IPS-20b (cell line): ENCODE measurements around the gene SMPD3.

Source experiments
- H3K27ac ChIP-seq: one replicate; pipeline ENCODE4 v1.5.1; 2013; ENCODE audit warnings: low read length
- H3K27me3 ChIP-seq: 2 replicates; pipeline ENCODE4 v1.6.1; 2013; ENCODE audit warnings: mild to moderate bottlenecking, low read length, inconsistent platforms; ENCODE audit not compliant: insufficient read depth
- H3K36me3 ChIP-seq: 2 replicates; pipeline ENCODE4 v1.6.1; 2013; ENCODE audit warnings: low read depth, mild to moderate bottlenecking, inconsistent platforms, low read length, moderate library complexity; ENCODE audit not compliant: insufficient read depth
- H3K4me1 ChIP-seq: 2 replicates; pipeline ENCODE4 v1.6.1; 2013; ENCODE audit warnings: mild to moderate bottlenecking, control low read depth, inconsistent platforms, low read length, moderate library complexity; ENCODE audit not compliant: insufficient read depth
- H3K4me3 ChIP-seq: 2 replicates; pipeline ENCODE4 v1.5.1; 2013; ENCODE audit warnings: mild to moderate bottlenecking, low read length, inconsistent platforms
- H3K9ac ChIP-seq: 2 replicates; pipeline ENCODE4 v1.6.1; 2013; ENCODE audit warnings: low read depth, mild to moderate bottlenecking, inconsistent platforms, low read length, moderate library complexity
- H3K9me3 ChIP-seq: 2 replicates; pipeline ENCODE4 v1.6.1; 2013; ENCODE audit warnings: mild to moderate bottlenecking, low read depth, low read length, inconsistent platforms; ENCODE audit not compliant: insufficient read depth

The SMPD3 gene

GRCh38 chr16:68414581-68414980 is 33.7 kb downstream of the SMPD3 start:
- Histone ChIP-seq H3K4me1 (no peaks in the 10 kb centered on the region), H3K4me3 (no peak overlapping the region), H3K27ac (no peak overlapping the region), H3K27me3 (no peaks in the 10 kb centered on the region; the same call in 1 of the 2 replicates), H3K9ac (no peak overlapping the region), H3K36me3 (no peaks in the 10 kb centered on the region), H3K9me3 (no peaks in the 10 kb centered on the region)

GRCh38 chr16:68412061-68412460 is 36.2 kb downstream of the SMPD3 start:
- Histone ChIP-seq H3K27ac (no peak overlapping the region), H3K9me3 (no peaks in the 10 kb centered on the region), H3K36me3 (no peaks in the 10 kb centered on the region), H3K27me3 (no peaks in the 10 kb centered on the region; the same call in 1 of the 2 replicates), H3K4me1 (peaks cover 6% of the 10 kb centered on the region), H3K9ac (no peak overlapping the region), H3K4me3 (no peak overlapping the region)

- Histone ChIP-seq H3K27ac (no peak overlapping the region), H3K9ac (no peak overlapping the region), H3K4me3 (no peak overlapping the region), H3K9me3 (no peaks in the 10 kb centered on the region), H3K4me1 (peaks cover 13% of the 10 kb centered on the region), H3K36me3 (no peaks in the 10 kb centered on the region), H3K27me3 (no peaks in the 10 kb centered on the region; the same call in 1 of the 2 replicates)
Observed at GRCh38 chr16:68411086-68411485, 37.2 kb downstream of the SMPD3 start.

- no peak overlapping the region for H3K9ac ChIP-seq
- H3K4me3 ChIP-seq = no peak overlapping the region
- H3K27me3 ChIP-seq = no peaks in the 10 kb centered on the region; the same call in 1 of the 2 replicates
- H3K9me3 ChIP-seq = no peaks in the 10 kb centered on the region
- no peaks in the 10 kb centered on the region for H3K36me3 ChIP-seq
- peaks cover 13% of the 10 kb centered on the region for H3K4me1 ChIP-seq
- H3K27ac ChIP-seq = no peak overlapping the region
Observed at GRCh38 chr16:68408967-68409366, 39.3 kb downstream of the SMPD3 start.

GRCh38 chr16:68408428-68408827 is 39.9 kb downstream of the SMPD3 start:
- Histone ChIP-seq H3K4me3 (no peak overlapping the region), H3K9ac (no peak overlapping the region), H3K4me1 (peaks cover 13% of the 10 kb centered on the region), H3K36me3 (no peaks in the 10 kb centered on the region), H3K9me3 (no peaks in the 10 kb centered on the region), H3K27me3 (no peaks in the 10 kb centered on the region; the same call in 1 of the 2 replicates), H3K27ac (no peak overlapping the region)

GRCh38 chr16:68406458-68407152 is 41.7 kb downstream of the SMPD3 start:
- H3K27ac ChIP-seq = no peak overlapping the region
- no peaks in the 10 kb centered on the region; the same call in 1 of the 2 replicates for H3K27me3 ChIP-seq
- H3K4me3 ChIP-seq = no peak overlapping the region
- H3K9ac ChIP-seq = no peak overlapping the region
- H3K9me3 ChIP-seq = no peaks in the 10 kb centered on the region
- no peaks in the 10 kb centered on the region for H3K36me3 ChIP-seq
- H3K4me1 ChIP-seq = peaks cover 13% of the 10 kb centered on the region

- Histone ChIP-seq H3K4me1 (peaks cover 13% of the 10 kb centered on the region), H3K27ac (no peak overlapping the region), H3K4me3 (no peak overlapping the region), H3K9ac (no peak overlapping the region), H3K9me3 (no peaks in the 10 kb centered on the region), H3K36me3 (no peaks in the 10 kb centered on the region), H3K27me3 (no peaks in the 10 kb centered on the region)
Observed at GRCh38 chr16:68404736-68405345, 43.5 kb downstream of the SMPD3 start.

- Histone ChIP-seq H3K36me3 (no peaks in the 10 kb centered on the region), H3K4me1 (peaks cover 10% of the 10 kb centered on the region), H3K9me3 (no peaks in the 10 kb centered on the region), H3K9ac (no peak overlapping the region), H3K4me3 (no peak overlapping the region), H3K27ac (no peak overlapping the region), H3K27me3 (no peaks in the 10 kb centered on the region)
Observed at GRCh38 chr16:68403704-68404103, 44.6 kb downstream of the SMPD3 start.

- Histone ChIP-seq H3K9ac (no peak overlapping the region), H3K27me3 (no peaks in the 10 kb centered on the region), H3K4me1 (peaks cover 6% of the 10 kb centered on the region; the same call in 1 of the 2 replicates), H3K9me3 (no peaks in the 10 kb centered on the region), H3K27ac (no peak overlapping the region), H3K4me3 (no peak overlapping the region), H3K36me3 (no peaks in the 10 kb centered on the region)
Observed at GRCh38 chr16:68403177-68403576, 45.1 kb downstream of the SMPD3 start.

GRCh38 chr16:68402748-68403040 is 45.6 kb downstream of the SMPD3 start:
- no peaks in the 10 kb centered on the region for H3K9me3 ChIP-seq
- H3K9ac ChIP-seq = no peak overlapping the region
- H3K4me3 ChIP-seq = no peak overlapping the region
- peaks cover 6% of the 10 kb centered on the region; the same call in 1 of the 2 replicates for H3K4me1 ChIP-seq
- H3K36me3 ChIP-seq = no peaks in the 10 kb centered on the region
- H3K27ac ChIP-seq = no peak overlapping the region
- no peaks in the 10 kb centered on the region for H3K27me3 ChIP-seq

GRCh38 chr16:68401871-68402747 is 46.2 kb downstream of the SMPD3 start:
- H3K27me3 ChIP-seq = no peaks in the 10 kb centered on the region; the same call in 1 of the 2 replicates
- H3K9me3 ChIP-seq = no peaks in the 10 kb centered on the region
- no peak overlapping the region for H3K9ac ChIP-seq
- H3K36me3 ChIP-seq = no peaks in the 10 kb centered on the region
- no peak overlapping the region for H3K27ac ChIP-seq
- H3K4me1 ChIP-seq = peaks cover 6% of the 10 kb centered on the region; the same call in 1 of the 2 replicates
- no peak overlapping the region for H3K4me3 ChIP-seq
